Activated CD8-positive, alpha-beta memory T cell treated with anti-CD3 and anti-CD28 coated beads, Interleukin-2, amount 50 U/mL, for 24 hours (primary cell): ENCODE measurements around the gene COASY.
"Not testable (repeated sequence)": the region's sequence is repeated elsewhere in the genome, so short reads cannot be mapped to it uniquely, and the experiment has no call there.

Experiments
- DNase-seq: peaks from one replicate; pipeline ENCODE4 v3.0.0-alpha.2; 2020; ENCODE audit errors: extremely low read depth

The COASY gene

DNA sequence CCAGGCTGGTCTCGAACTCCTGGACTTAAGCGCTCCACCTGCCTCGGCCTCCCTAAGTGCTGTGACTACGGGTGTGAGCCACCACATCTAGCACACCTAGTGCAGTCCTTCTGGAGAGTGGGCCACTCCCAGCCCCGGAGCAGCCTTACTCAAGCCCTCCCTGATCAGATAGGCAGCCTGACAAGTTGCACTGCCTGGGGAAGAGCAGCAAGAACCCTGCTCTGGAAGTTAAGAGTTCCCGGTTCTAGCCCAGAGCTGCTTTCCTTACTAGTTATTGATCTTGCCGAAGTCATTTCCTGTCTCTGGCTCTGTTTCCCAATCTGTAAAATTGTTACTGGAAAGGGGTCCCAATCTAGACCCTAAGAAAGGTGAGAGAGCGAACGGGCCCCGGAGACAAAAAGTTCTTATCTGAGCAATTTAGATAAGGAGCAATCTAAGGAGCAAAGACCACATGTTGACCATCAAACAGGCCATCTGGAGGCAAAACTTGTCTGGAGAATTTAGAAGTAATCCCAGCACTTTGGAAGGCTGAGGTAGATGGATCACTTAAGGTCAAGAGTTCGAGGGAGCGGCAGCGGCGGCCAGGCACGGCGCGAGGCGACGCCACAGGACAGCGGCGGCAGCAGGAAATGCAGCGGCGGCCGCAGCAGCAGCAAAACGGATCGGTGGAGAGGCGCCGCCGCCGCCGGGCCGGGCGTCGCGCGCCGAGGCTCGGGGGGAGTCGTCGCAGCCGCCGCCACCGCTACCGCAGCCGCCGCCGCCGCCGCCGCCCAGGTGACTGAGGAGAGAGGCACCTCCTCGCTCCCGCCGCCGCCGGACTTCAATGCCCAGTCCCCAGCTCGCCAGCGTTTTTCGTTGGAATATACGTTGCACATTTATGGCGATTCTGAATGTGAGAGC, 30.2 kb upstream of the COASY start:
- no peak for DNase-seq

DNA sequence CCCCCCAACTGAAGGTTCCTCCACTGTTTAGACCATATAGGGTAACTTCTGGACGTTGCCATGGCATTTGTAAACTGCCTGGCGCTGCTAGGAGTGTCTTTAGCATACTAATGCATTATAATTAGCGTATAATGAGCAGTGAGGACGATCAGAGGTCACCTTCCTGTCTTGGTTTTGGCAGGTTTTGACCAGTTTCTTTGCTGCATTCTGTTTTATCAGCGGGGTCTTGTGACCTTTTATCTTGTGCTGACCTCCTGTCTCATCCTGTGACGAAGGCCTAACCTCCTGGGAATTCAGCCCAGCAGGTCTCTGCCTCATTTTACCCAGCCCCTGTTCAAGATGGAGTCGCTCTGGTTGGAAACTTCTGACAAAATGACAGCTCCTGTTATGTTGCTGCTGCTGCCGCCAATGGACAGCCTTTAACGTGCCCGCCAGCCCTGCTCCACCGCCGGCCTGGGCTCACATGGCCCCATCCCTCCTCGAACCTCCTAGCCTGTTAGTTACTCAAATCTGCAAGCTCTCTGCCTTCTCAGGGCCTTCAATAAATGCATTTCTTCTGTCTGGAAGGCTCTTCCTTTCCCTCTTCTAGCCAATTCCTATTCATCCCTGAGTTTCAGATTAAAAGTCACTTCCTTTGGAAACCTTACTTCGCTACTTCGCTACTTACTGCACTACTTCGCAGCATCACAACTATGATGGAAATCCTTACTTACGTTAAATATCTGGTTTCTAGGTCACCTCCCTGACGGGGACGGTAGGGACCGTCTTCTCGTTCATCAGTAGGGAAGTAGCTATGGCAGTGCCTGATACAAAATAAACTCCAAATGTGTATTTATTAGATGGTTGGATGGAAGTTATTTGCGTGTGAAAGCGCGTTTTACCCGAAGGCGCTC, 26.5 kb upstream of the COASY start:
- no peak for DNase-seq

DNA sequence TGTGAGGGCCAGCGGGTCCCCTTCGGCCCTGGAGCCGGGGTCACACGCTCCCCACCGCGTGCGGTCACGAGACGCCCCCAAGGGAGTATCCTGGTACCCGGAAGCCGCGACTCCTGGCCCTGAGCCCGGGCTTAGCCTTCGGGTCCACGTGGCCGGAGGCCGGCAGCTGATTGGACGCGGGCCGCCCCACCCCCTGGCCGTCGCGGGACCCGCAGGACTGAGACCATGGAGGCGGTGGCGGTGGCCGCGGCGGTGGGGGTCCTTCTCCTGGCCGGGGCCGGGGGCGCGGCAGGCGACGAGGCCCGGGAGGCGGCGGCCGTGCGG, 25.9 kb upstream of the COASY start, which contains the start of gene NAGLU:
NAGLU (plus strand) TSS at position 194 of the 324 bp plus-strand sequence; CDS start at position 226, 32 bp downstream.
- peak; percentile 63 for DNase-seq

DNA sequence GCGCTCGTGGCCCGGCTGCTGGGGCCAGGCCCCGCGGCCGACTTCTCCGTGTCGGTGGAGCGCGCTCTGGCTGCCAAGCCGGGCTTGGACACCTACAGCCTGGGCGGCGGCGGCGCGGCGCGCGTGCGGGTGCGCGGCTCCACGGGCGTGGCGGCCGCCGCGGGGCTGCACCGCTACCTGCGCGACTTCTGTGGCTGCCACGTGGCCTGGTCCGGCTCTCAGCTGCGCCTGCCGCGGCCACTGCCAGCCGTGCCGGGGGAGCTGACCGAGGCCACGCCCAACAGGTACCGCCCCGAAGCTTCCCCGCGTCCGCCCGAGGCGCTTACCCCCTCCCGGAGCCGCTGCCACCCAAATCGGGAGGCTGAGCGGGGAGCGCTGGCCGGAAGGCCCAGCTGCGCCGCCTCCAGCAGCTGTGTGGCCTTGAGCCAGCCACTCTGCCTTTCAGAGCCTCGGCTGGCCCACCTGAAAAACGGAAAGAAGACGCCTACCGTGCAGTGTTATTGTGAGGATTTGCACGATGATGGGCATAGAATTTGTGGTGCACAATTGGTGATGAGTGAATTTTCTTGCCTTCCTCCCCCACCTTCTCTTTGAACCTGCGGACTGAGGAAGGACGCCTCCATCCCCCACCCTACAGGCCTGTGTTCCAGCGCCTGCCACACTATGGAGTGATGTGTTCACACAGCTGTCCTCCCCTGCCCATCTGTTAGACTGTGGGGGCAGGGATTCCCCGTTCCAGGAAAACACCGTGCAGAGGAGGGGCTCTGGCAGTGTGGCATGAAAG, 25.4 kb upstream of the COASY start:
- no peak for DNase-seq

DNA sequence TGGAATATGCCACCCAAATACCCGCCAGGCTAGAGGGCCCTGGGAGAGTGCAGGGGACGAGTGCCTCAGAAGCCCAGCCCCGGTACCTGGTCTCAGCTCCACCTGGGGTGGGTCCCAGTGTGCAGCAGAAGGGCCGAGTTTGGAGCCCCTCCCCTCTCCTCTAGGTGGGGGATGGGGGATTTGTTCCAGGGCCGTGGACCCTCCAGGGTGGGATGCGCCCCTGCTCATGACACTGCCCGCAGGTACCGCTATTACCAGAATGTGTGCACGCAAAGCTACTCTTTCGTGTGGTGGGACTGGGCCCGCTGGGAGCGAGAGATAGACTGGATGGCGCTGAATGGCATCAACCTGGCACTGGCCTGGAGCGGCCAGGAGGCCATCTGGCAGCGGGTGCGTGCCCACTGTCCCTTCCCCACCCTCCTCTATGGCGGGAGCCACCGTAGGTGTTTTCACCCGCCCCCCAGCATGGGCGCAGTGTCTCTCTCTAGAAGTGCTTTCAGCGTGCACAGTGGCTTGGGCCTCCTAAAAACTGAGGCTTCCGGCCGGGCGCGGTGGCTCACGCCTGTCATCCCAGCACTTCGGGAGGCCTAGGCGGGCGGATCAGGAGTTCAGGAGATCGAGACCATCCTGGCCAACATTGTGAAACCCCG, 24.7 kb upstream of the COASY start:
- no peak for DNase-seq

DNA sequence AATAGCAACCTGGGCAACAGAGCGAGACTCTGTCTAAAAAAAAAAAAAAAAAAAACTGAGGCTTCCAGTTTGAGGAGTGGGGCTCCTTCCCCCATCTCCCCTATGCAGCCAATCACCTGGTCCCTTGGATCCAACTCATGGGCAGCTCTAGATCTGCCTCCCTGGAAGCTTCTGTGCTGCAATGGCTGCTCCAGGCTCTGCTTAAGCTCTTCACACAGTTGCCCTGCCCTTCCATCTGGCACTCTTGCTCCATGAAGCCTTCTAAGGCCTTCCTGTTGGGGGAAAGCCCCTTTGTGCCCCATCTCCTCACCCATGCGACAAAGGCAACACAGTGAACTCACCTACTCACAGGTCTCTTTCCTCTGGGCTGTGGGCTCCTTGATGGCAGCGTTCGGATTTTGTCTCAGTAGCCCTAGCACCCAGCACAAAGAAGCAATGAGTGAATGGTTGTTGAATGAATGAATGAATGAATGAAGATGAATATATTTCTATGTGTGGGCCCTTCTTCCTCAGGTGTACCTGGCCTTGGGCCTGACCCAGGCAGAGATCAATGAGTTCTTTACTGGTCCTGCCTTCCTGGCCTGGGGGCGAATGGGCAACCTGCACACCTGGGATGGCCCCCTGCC, 24.0 kb upstream of the COASY start:
- no peak for DNase-seq

DNA sequence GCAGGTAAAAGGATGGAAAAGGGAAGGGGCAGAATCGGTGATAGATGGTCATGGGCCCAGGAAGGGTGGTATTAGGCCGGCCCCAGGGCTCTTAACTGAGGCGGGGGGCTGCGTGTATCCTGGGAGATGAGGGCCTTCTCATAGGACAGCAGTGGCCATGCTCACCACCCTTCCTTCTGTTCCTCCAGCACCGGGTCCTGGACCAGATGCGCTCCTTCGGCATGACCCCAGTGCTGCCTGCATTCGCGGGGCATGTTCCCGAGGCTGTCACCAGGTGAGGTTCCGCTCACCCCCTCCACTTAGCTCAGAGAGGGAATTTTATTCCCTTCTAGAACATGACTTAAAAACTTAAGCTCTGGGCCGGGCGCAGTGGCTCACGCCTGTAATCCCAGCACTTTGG, 23.5 kb upstream of the COASY start:
- DNase-seq: no peak

DNA sequence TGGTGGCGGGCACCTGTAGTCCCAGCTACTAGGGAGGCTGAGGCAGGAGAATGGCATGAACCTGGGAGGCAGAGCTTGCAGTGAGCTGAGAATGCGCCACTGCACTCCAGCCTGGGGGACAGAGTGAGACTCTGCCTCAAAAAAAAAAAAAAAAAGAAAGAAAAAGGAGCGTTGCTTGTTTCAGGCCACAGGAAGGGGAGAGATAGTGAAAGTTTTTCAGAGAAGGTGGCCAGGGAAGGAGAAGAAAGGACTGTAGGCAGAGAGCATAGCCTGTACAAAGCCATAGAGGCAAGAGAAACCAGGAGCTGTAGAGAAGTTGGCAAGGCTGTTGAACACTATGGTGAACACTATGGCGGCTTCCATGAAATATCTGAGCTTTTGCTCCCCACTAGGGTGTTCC, 21.4 kb upstream of the COASY start:
- DNase-seq: not testable (repeated sequence)

DNA sequence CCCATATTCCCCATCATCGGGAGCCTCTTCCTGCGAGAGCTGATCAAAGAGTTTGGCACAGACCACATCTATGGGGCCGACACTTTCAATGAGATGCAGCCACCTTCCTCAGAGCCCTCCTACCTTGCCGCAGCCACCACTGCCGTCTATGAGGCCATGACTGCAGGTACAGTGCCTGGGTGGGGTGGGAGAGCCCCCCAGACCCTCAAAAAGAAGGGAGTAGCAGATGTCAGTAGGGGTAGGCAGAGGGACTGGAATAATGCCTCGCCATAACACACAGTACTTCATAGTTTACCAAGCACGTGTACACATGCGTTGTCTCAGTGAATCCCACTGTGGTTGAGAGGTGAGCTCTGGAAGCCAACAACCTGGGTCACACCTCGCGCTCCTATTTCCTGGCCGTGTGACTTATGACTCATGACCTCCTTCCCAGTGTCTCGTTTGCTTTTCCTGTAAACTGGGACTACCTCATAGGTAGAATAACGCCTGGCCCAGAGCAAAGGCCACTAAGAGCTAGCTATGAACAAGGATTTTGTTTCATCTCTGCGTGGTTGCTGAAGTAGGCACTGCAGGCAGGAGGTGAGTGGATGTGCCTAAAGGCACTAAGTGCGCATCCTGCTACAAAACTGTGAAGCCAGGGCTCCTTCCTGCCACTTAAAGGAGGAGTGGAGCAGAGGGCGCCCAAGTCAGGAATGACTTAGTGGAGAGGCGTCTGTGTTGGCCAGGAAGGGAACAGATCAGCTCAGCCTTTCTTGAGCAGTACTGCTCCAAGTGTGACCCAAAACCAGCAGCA, 20.7 kb upstream of the COASY start:
- DNase-seq: no peak

DNA sequence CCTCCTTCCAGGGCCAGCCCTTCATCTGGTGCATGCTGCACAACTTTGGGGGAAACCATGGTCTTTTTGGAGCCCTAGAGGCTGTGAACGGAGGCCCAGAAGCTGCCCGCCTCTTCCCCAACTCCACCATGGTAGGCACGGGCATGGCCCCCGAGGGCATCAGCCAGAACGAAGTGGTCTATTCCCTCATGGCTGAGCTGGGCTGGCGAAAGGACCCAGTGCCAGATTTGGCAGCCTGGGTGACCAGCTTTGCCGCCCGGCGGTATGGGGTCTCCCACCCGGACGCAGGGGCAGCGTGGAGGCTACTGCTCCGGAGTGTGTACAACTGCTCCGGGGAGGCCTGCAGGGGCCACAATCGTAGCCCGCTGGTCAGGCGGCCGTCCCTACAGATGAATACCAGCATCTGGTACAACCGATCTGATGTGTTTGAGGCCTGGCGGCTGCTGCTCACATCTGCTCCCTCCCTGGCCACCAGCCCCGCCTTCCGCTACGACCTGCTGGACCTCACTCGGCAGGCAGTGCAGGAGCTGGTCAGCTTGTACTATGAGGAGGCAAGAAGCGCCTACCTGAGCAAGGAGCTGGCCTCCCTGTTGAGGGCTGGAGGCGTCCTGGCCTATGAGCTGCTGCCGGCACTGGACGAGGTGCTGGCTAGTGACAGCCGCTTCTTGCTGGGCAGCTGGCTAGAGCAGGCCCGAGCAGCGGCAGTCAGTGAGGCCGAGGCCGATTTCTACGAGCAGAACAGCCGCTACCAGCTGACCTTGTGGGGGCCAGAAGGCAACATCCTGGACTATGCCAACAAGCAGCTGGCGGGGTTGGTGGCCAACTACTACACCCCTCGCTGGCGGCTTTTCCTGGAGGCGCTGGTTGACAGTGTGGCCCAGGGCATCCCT, 18.5 kb upstream of the COASY start:
- DNase-seq: no peak

DNA sequence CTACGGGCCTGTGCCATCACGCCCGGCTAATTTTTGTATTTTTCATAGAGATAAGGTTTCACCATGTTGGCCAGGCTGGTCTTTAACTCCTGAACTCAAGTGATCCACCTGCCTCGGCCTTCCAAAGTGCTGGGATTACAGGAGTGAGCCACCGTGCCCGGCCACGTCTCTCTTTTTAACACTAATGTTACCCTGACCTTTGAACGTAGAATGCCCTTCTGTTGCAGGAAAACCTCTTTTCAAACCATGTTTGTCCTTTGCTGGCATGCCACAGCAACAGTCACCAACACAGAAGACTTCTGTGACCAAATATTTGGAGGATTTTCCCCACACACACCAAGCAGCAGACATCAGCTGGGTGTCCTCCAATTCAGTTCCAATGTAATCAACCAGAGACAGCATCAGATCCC, 17.1 kb upstream of the COASY start:
- DNase-seq: no peak

DNA sequence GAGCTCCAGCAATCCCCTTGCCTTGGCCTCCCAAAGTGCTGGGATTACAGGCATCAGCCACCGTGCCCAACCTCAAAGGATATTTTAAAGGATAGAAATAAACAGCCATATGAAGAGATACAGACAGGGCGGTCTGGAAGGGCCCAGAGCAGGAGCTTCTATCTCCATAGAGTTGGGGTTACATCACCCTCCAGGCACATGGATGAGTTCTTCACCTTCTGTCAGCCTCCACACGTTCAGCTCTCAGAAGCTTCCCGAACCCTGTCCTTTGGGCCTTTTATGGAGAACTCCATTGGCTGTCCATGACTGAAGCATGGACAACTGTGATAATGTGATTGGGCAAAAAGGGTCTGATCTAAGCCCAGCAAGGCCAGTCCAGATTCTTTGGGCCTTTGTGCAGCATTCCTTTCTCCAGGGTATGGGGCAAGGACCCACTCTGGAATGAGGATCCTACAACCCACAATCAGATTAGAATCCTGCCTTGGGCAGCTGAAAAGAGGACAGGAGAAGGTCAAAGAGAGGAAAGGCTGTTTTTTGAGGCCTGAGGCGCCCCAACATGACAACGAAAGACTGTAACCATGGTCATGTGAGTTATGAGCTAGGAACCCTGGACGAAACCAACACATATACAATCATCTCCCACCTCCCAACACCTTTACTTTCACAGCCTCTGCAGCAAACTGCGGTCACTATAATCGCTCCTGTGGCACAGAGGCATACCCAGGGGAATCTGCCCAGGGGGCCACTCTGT, 16.0 kb upstream of the COASY start:
- not testable (repeated sequence) for DNase-seq

DNA sequence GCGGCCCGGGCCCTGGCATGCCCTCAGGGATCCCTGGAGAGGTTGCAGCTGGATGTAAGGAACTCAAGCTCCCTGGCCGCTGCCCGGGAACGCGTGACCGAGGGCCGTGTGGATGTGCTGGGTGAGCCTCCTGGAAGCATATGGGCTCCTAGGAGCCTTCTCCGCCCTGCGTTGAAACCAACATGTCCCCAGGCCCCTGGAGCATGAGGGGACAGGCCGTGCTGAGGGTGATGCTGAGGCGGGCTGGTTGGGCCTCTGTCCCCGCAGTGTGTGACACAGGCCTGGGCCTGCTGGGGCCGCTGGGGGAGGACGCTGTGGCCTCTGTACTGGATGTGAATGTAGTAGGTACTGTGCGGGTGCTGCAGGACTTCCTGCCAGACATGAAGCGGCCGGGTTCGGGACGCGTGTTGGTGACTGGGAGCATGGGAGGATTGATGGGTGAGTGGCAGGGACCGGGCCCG, 14.9 kb upstream of the COASY start:
- DNase-seq: no peak

DNA sequence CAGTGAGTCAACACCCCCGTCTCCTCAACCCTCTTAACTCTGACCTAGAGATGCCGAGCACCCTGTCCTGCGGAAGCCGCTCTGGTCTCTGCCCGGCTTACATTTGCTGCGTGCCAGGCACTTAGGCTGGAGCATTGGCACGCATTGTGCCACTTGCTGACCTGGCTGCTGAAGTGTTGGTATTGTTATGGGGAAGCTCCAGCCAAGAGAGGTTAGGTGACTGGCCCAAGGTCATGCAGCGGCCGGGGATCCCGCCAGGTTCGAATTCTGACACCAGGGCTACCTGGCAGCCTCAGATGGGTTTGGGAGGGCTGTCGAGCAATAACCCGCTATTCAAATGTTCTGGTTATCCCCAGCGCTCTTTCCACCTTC, 14.3 kb upstream of the COASY start:
- no peak for DNase-seq

DNA sequence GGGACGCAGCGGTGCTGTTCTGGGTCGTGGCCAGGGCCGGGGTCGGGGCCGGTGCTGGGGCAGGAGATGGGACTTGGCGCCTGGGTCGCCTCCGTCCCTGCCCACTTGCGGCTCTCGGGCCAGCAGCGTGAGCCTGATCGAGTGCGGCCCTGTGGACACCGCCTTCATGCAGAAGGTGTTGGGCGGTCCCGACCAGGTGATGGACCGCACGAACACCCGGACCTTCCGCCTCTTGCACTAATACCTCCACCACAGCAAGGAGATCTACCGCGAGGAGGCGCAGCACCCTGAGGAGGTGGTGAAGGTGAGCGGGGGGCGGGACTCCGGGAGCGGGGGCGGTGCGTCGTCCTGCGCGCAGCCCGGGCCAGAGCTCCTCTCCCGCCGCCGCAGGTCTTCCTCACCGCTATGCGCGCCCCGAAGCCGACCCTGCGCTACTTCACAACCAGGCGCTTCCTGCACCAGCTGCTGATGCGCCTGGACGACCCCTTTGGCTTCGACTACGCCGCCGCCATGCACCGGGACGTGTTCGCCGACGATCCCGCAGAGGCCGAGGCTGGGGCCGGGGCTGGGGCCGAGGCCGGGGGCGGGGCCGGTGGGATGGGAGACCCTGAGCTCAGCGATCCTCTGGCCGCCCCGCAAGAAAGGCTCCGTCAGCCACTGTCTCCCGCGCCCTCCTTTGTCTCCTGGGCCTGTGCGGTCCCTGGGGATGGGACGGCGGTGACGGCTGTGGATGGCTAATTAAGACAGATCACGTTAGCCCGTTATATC, 13.7 kb upstream of the COASY start:
- no peak for DNase-seq

DNA sequence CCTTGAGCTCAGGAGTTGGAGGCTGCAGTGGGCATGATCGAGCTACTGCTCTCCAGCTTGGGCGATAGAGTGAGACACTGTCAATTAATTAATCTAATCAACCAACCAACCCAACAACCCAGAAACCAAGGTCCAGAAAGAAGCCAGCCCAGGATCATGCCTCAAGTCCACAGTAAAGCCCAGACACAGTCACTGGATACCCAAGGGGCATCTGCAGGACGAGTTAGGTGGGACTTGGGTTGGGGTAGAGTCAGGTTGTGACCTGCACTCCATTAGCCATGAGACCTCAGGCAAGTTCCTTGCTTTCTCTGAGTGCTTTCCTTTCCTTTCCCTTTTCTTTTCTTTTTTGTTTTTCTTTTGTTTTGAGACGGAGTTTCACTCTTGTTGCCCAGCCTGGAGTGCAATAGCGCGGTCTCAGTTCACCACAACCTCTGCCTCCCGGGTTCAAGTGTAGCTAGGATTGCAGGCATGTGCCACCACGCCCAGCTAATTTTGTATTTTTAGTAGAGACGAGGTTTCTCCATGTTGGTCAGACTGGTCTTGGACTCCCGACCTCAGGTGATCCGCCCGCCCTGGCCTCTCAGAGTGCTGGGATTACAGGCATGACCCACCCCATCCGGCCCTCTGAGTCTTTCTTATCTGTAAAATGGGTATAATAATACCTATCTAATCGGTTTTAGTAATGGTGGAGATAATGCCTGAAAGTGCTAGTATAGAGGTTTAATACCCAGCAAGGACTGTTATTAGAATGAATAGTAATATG, 12.8 kb upstream of the COASY start:
- no peak for DNase-seq

DNA sequence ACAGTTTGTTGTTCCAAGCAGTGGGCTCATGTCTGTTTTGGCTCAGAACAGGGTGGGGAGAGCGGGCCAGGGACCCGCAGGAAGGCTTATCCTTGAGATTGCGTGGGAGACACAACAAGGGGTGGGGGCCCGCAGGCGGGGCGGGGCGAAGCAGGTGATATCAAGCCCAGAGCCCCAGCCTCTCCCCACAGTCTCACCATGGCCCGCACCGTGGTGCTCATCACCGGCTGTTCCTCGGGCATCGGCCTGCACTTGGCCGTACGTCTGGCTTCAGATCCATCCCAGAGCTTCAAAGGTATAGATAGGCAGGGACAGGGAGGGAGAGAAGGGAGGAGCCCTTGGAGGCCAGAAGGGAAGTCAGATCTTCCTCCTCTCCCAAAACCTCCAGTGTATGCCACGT, 9.2 kb upstream of the COASY start, which contains the start of gene HSD17B1:
HSD17B1 (plus strand) TSS at position 188 of the 400 bp plus-strand sequence; CDS start at position 199, 11 bp downstream.
- DNase-seq: not testable (repeated sequence)
